Measurements from ENCODE around the gene MKNK1.

Gene MKNK1

GRCh38 chr1:46536527-46536926 is 67.5 kb downstream of the MKNK1 start:
- no peak for DNase-seq

- peak; percentile 15 for DNase-seq
These were observed 69.0 kb downstream of the MKNK1 start for GRCh38 chr1:46535063-46535462.

- peak; percentile 58 for DNase-seq
These were observed 70.7 kb downstream of the MKNK1 start for GRCh38 chr1:46533179-46533864.

GRCh38 chr1:46532498-46533178 is 71.4 kb downstream of the MKNK1 start:
- DNase-seq: peak; percentile 77

GRCh38 chr1:46532095-46532494 is 72.0 kb downstream of the MKNK1 start:
- no peak for DNase-seq

GRCh38 chr1:46530791-46531409 is 73.2 kb downstream of the MKNK1 start:
- DNase-seq: no peak

GRCh38 chr1:46530311-46530710 is 73.8 kb downstream of the MKNK1 start:
- DNase-seq: no peak

GRCh38 chr1:46529031-46529630 is 74.9 kb downstream of the MKNK1 start:
- no peak for DNase-seq

- DNase-seq: no peak
These were observed 75.6 kb downstream of the MKNK1 start for GRCh38 chr1:46528297-46528955.

GRCh38 chr1:46527474-46528296 is 76.4 kb downstream of the MKNK1 start:
- DNase-seq: peak; percentile 77

- DNase-seq: no peak
These were observed 77.3 kb downstream of the MKNK1 start for GRCh38 chr1:46526691-46527291.

- DNase-seq: no peak
These were observed 77.9 kb downstream of the MKNK1 start for GRCh38 chr1:46526013-46526690.

- DNase-seq: no peak
These were observed 78.7 kb downstream of the MKNK1 start for GRCh38 chr1:46525253-46525983.

- DNase-seq: no peak
These were observed 79.2 kb downstream of the MKNK1 start for GRCh38 chr1:46524843-46525242.

GRCh38 chr1:46523496-46524353 is 80.3 kb downstream of the MKNK1 start:
- no peak for DNase-seq

GRCh38 chr1:46522969-46523320 is 81.1 kb downstream of the MKNK1 start:
- no peak for DNase-seq

GRCh38 chr1:46522184-46522968 is 81.7 kb downstream of the MKNK1 start:
- no peak for DNase-seq

GRCh38 chr1:46521414-46521813 is 82.7 kb downstream of the MKNK1 start:
- no peak for DNase-seq
